Coronary artery (tissue), 2 donors: Measurements from ENCODE around the gene D2HGDH.

ENCODE experiments used
- DNase-seq: peaks from one replicate; pipeline ENCODE4 v3.0.0-alpha.2; 2017; ENCODE audit warnings: low spot score
- H3K27ac ChIP-seq, 2 donors: fragments of 200-600 bp; sonication (generic); one replicate each; pipeline ENCODE4 v1.5.1; 2016 to 2019
- H3K4me3 ChIP-seq: fragments of 200-600 bp; sonication (generic); 2 replicates; pipeline ENCODE4 v1.5.1; 2016; ENCODE audit warnings: mild to moderate bottlenecking, moderate library complexity
- TF ChIP-seq, protein P1 (sequence below): fragments of 200-600 bp; sonication (generic); IDR thresholded peaks from one replicate; pipeline ENCODE4 v1.5.1; 2019; ENCODE audit warnings: antibody characterized with exemption

D2HGDH gene

DNA sequence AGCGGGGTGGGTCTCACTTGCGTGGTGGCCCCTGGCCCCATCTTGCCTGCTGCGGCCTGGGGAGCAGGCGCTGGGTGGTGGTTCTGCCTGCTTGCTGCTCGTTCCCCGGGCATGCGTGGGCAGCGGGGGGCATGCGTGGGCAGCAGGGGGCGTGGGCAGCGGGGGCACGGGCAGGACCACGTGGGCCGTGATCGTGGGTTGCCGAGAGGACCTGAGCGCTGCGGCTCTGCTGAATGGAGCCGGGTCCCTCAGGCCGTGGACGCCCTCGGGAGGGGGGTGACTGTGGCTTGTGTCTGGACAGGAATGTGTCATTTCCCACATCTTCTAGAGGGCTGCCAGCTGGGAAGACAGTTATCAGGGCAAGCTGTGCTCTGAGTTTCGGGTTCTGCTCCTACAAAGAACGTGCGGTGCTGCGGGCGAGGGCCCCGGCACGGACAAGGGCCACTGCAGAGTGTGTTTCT is 33.9 kb downstream of the D2HGDH start:
- TF ChIP-seq, protein P1, sequence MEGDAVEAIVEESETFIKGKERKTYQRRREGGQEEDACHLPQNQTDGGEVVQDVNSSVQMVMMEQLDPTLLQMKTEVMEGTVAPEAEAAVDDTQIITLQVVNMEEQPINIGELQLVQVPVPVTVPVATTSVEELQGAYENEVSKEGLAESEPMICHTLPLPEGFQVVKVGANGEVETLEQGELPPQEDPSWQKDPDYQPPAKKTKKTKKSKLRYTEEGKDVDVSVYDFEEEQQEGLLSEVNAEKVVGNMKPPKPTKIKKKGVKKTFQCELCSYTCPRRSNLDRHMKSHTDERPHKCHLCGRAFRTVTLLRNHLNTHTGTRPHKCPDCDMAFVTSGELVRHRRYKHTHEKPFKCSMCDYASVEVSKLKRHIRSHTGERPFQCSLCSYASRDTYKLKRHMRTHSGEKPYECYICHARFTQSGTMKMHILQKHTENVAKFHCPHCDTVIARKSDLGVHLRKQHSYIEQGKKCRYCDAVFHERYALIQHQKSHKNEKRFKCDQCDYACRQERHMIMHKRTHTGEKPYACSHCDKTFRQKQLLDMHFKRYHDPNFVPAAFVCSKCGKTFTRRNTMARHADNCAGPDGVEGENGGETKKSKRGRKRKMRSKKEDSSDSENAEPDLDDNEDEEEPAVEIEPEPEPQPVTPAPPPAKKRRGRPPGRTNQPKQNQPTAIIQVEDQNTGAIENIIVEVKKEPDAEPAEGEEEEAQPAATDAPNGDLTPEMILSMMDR: no peak
- Histone ChIP-seq H3K4me3 (no peak overlapping the region), H3K27ac (no peak overlapping the region)
- DNase-seq: no peak

DNA sequence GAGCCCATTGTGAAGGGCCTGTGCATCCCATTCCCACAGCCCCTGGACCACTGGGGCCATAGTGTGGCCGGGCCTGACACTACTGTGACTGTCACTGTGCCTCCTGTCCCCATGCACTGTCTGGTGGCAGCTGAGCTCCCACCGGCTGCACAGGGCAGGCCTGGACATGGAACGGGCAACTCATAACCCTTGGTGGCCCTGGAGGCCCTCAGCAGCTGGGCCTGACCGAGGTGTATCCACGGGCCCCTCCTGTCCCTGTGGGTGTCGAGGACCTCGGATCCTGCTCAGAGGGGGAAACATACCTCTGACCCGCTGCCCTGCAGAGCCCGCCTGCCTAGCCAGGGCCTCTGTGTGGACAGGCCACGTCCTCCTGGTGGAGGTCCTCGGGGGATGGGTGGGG is 34.4 kb downstream of the D2HGDH start:
- H3K4me3 ChIP-seq: no peak overlapping the region
- no peak overlapping the region for H3K27ac ChIP-seq
- DNase-seq: peak; percentile 65
- TF ChIP-seq, protein P1: no peak

DNA sequence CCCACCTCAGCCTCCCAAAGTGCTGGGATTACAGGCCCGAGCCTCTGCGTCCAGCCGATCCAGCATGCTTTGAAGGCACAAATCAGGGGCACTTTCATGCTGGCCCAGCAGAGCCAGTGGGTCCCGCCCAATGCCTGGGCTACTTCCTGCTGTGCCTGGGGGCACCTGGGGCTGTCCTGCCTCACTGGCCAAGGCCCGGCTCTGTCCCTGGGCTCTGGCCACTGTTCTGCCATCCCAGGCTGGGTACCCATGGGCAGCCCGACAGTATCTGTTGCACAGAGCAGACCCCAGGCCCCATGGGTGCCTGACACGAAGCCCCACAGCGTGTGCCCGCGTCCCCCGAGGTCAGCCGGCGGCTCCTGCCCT is 35.4 kb downstream of the D2HGDH start:
- TF ChIP-seq, protein P1: no peak
- no peak for DNase-seq
- H3K27ac ChIP-seq: no peak overlapping the region

DNA sequence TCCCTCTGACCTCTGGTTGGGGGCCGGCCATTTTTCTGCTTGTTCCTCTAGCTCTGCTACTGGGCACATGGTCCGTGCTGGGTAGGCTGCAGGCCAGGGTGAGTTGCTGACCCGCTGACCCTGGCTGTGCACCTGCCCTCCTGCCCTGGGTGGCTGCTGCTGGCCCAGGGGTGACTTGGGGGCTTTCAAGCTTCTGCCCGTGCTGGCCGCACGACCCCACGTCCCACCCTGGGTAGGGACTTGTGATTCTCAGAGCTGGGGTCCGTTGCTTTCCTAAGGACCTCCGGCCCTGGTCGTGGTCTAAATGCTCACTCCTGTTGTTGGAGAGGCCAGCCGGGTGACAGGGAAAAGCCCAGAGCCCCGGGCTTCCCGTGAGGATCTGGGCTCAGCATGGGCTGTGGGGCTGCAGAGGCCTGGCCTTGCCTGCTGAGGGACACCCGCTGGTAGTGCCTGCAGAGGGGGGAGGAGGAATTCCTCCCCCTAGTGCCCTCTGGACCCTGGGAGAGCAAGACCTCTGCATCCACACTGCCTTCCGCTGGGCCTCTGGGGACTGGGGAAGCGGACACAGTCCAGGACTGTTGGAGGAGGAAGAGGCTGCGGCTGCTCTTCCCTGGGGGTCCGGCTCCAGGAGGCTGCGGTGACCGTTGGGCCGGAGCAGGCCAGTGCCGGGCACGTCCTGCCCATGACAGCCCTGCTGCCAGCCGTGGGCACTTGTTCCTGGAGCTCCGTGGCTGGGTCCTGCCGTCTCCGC is 35.9 kb downstream of the D2HGDH start:
- no peak overlapping the region for H3K27ac ChIP-seq
- DNase-seq: peak; percentile 68
- TF ChIP-seq, protein P1: no peak
- H3K4me3 ChIP-seq: no peak overlapping the region

More for the DNA sequence above, 35.4 kb downstream of the D2HGDH start:
- H3K4me3 ChIP-seq: no peak overlapping the region

DNA sequence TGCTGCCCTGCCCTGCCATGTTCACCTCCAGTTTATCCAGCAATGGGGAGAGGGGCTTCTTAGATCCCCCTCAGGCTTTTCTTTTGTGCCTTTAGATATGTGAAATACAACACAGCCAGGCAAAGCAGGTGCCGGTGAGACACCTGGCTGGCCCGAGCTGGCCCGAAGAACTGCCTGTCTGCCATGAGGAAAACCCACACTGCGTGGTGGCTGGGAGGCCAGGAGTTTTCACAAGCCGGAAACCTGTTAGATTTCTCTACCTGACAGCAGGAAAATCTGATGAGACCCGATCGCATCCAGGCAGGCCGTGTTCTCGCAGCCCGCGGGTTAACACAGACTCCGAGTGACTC is 36.5 kb downstream of the D2HGDH start:
- TF ChIP-seq, protein P1: no peak
- DNase-seq: no peak
- H3K4me3 ChIP-seq: no peak overlapping the region
- no peak overlapping the region for H3K27ac ChIP-seq

DNA sequence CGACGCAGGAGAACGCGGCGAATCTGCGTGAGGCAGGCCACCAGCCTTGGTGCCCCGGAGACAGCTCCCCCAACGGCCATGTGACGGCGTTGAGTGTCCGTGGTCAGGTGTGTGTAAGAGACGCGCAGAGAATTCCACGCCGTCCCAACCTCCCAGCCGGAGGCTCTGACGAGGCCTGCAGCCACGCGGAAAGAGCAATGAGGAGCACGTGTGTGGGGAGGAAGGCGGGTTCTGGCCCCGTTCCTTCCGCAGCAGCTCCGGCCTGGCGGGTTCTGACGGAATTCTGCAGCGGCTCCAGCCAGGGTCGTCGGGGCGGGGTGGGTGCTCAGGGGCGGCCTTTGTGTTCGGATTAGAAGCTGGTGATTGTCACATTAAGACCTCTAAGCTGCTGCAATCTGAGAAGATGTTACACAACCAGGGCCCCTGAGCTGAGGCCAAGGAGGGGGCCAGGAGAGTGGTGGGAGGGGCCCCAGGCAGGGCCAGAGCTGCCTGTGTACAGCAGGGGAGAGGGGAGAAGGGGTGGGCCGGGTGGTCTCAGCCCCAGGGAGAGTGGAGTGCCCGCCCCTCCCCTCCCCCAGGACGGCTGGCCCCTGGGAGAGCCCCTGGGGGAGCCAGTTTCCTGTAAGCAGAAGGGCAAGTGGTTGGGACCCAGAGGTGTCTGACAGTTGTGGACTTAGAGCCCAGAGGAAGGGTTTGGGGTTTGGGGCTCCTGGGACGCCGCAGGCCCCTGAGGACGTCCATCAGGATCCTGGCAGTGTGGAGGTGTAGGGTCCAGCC is 37.0 kb downstream of the D2HGDH start:
- Histone ChIP-seq H3K27ac (no peak overlapping the region), H3K4me3 (no peak overlapping the region)
- peak; percentile 65 for DNase-seq
- TF ChIP-seq, protein P1: no peak

DNA sequence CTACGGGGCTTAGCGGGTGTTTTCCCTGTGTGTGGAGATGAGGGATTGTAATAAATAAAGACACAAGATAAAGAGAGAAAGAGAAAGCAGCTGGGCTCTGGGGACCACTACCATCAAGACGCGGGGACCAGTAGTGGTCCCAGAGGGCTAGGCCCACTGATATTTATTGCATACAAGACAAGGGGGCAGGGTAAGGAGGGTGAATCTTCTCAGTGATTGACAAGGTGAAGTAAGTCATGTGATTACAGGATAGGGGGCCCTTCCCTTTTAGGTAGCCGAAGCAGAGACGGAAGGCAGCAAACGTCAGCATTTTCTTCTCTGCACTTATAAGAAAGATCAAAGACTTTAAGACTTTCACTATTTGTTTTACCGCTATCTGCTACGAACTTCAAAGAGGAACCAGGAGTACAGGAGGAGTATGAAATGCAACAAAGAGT is 37.7 kb downstream of the D2HGDH start:
- no peak overlapping the region for H3K4me3 ChIP-seq
- H3K27ac ChIP-seq: no peak overlapping the region
- no peak for DNase-seq
- TF ChIP-seq, protein P1: no peak
